T-helper 9 cell (primary cell): ENCODE data around the gene SAFB2.
"Not testable (repeated sequence)": the region's sequence is repeated elsewhere in the genome, so short reads cannot be mapped to it uniquely, and the experiment has no call there.

Source experiments
- DNase-seq: peaks from one replicate; pipeline ENCODE4 v3.0.0-alpha.2; 2020

The SAFB2 gene

DNA sequence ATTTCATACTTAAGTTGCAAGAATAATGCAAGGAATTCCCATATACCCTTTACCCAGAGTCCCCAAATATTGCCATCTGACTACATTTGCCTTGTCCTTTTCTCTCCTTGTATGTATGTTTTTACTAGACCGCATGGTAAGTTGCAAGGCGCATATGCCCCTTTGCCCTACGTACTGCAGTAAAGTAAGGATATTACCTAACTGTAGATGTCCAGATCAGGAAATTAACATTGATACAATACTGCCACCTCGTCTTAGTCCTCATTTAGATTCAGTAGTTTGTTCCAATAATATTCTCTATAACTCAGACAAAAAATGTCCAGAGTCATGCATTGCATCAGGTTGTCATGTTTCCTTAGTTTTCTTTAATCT lies 9.7 kb upstream of the SAFB2 start:
- no peak for DNase-seq

DNA sequence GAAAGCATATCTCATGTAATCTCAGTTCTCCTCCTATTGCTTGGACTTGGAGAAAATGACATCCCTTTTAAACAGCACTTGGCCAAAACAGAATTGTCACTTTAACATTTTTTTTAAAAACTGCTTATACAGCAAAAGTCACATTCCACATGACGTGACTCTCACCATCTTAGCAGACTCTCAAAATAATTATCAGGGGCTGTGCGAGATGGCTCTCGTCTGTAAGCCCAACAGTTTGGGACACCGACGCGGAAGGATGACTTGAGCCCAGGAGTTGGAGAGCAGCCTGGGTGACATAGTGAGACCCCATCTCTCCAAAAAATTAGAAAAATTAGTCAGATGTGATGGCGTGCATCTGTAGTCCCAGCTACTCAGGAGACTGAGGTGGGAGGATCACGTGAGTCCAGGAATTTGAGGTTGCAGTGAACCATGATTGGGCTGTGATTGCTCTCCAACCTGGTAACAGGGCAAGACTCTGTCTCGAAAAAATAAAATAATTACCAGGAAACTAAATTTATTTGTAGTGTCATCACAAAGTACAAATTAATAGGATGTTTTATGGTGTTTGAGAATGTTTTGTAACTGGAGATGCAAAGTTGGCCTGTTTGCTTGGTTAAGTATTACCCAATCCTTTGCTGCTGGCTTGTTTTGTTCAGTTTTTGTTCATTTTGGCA lies 9.1 kb upstream of the SAFB2 start:
- no peak for DNase-seq

- DNase-seq: no peak
These were observed 6.4 kb upstream of the SAFB2 start for GRCh38 chr19:5628919-5629481.

DNA sequence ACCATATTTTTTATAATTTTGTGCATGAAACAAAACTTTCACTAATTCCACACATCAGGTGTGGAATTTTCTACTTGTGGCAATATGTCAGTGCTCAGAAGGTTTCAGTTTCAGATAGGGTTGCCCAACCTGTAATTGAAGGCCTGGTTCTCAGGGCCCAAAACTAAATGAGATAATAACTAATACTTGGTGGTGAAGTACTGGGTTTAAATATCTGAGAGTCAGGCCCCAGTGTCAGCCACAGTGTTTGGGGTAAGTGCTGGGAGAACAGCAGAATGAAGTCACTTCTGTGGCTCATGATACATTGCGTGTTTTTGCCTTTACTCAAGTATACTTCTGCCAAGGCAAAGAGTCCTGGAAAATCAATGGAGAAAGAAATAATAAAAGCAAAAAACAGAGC lies 5.9 kb upstream of the SAFB2 start:
- DNase-seq: no peak

DNA sequence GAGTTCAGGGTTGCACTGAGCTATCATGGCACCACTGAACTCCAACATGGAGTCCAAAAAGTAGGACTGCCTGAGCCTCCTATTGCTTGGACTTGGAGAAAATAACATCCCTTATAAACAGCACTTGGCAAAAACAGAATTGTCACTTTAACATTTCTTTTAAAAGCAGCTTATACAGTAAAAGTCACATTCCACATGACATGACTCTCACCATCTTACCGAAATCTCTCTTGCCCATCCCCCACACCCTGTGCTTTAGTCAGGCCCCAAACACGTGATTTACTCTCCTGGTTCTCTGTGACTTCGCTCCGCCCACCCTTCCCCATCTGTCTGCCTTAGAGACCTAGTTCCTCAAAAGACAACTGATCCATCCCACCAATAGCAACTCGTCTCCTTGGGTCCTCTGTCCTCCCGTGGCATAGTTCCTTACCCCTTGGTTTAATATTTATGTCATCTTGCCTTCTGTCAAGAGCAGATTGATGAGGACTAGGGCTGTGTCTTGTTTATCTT lies 4.9 kb upstream of the SAFB2 start:
- DNase-seq: no peak

DNA sequence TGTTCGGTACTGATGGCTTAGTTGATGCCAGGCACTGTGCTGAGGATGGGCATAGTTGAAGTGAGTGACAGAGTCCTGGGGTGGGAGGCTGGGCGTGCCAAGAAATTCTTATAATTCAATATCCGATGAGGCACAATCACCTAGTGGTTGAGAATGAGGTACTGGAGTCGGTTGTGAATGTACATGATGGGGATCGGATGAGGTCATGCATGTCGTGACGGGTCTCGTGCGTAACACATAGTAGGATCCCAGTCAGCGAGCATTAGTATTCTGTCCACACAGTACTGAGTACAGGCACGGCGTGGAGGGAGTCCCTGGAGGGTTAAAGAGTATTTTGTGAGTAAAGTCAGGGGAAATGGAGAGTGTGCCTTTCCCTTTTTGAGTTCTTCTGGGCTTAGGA lies 3.1 kb upstream of the SAFB2 start:
- no peak for DNase-seq

DNA sequence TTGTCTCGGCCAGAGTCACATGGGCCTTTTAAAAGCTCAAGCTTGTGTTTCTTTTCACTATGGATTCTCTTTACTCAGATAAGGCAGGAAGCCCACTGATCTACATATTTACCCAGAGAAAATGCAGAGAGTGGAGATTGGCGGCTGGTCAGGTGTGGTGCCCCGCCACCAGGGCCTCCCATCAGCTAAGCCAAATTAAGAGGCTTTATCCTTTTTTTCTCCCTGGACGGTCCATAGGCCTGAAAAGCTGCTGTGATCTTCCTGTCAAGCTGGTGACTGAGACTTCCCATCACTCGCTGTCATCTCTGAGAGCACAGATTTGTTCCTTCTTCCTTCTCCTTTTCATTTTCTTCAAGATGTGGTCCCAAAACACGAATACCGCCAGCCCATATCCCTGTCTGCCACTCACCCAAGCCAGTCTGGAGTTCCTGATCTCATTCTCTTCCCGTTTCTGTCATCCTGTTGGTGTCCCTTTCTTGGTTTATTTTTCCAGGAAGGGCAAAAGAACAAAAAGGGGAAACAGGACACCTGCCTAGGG lies 2.2 kb upstream of the SAFB2 start:
- DNase-seq: no peak

- DNase-seq: no peak
These were observed 1.6 kb upstream of the SAFB2 start for GRCh38 chr19:5624018-5624663.

DNA sequence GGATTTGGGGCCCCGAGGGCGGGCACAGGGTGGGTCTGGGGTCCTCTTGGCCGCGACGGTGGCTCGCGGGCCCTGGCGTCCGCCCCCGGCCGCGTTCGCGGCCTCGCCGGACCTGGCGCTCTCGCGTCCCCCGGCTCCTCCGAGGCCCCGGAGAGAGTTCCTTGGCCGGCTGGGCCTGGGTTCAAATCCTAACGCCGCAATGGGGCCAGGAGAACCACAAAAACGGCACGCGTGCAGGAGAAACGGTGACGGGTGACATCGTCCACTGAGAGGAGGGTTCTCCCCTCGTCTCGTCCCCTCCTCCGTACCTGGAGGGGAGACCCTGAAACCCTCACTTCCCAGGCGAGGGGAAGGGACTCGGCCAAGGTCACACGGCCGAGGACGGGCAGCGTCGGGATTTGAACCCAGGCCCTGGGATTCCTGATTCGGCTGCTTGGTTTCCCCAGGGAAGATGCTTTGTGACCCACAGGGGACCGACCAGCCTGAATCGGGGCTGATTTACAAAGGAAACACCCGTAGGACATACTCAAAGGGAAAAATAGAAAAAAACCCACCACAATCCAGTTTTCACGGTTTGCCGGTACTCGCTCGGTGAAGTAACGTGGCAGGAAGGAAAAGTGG lies 931 bp upstream of the SAFB2 start:
- DNase-seq: peak; percentile 15

DNA sequence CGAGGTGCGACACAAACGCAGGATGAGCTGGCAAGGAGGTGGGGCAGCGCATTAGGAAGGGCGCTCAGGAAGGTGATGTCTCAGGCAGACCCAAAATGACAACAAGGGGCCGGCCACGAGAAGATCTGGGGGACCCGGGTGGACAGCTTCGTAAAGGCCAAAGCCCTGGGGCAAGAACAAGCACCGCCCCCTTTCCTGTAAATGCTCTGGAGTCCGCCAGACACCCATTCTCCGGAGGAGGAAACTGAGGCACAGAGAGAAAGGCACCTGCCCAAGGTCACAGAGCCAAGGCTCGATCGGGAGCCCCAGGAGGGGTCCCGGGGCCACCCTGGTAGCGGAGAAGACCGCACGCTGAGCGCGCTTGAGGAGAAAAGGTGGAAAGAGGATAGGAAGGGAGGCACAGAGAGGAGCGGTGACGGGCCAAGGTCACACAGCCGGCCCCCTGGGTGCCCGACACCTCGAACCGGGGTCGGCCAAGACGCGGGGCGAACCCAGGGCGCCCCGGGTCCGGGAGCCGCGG lies 571 bp downstream of the SAFB2 start:
- DNase-seq: no peak

DNA sequence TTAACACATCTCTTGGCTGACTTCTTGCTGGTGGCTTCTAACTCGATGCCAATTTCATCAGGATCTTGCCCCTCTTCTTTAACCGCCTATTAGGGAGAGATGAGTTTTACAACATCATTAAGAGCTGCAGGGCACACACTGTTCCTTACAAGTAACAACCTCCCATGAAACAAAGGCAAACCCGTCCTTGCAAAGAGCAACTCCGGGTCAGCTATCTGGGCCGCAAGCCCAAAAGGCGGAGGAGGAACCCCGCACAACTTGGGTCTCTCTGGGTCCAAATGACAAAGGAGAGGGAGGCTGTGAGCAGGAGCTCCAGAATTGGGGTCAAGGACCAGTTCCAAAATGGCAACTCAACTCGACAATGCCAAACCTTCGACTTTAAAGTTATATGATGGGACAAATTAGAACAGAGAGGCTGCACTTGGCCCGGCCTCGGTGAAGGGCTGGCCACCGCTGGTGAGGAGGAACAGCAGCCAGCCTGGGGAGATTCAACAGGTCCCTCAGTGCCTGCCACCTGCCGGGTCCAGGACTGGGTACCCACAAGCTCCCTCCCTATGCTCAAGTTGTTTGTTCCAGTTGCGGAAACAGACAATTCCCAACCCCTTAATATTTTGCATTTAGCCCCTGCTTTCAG lies 1.1 kb downstream of the SAFB2 start:
- DNase-seq: no peak

- DNase-seq: no peak
These were observed 2.6 kb downstream of the SAFB2 start for GRCh38 chr19:5619946-5620345.

DNA sequence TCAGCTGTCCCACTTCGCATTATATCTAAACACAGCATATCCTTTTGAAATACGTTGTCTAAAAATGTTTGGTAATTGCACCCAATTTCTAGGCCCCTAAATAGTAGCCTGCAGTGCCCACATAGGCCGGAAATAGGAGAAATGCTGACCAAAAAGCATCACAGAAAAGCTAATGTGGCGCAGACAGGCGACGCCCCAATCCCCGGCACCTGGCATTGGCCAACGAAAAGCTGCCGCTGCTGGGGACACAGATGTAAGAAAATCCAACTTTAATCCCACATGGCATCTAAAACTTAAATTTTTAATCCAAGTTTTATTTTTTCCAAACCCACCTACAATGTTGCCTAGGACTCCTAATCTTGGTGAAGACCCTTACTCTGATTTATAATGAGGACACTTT lies 4.0 kb downstream of the SAFB2 start:
- no peak for DNase-seq

- DNase-seq: no peak
These were observed 5.5 kb downstream of the SAFB2 start for GRCh38 chr19:5617080-5617479.

DNA sequence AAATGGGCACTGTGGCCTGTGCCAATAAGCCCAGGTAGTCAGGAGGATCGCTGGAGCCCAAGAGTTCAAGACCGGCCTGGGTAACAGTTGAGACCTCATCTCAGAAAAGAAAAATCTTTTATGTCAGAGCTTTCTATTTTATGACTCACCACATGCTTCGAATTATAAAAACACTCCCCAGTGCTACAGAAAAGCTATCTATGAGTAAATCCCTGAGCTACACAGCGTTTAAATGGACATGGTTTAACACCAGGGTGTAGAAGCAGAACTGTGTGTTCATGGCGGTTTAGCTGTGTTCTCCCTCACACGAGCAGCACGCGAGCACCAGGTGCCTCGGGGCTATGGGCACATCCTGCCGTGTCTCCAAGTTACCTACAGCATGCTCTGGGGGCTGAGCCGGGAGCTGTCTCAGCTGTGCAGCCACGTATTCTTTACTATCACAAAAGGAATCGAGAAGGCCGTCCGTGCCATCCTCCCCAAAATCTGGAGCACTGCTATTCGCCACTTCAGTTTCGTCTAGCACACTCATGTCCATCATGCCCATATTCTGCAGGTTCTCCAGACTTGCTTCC lies 6.7 kb downstream of the SAFB2 start:
- no peak for DNase-seq

DNA sequence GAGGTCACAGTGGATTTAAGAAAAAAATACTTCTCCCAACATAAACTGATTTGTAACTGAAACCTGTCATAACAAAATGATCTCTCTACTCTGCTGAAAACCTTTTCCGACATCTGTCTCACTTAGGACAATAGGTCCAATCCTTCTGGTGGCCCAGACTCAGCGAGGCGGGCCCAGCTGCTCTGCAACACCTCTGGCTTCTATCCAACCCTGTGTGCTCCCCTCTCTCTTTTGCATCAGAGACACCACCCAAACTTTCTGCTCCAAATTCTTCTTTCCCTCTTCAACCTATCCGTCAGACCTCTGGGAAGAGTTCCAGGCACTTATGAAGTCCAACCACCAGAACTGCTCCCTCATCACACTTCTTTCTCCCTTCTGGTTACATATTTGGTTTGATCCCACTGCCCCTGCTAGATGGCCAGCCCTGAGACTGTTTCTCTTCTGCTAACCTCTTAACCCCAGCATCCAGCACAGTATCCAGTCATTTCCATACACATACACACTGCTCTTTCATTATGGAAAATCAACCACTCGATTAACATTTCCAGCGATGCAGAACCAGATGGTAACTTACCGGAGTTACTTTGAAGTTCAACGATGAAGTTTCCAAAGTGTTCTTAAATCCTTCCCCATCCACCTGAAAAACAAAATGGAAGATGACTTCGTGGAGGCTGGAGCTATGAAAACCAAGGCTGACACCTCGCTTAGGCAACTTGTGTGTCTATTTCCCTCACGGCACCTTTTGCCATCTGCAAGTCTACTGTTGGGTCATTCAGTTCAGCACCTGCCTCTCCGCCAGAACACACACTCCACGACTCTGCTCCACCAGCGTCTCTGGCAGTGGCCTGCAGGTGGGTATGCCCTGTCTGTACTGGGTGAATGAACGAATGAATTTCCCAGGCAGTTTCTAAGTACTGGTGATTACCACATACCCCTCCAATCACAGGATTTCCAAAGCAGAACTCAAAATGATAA lies 9.4 kb downstream of the SAFB2 start:
- DNase-seq: no peak

DNA sequence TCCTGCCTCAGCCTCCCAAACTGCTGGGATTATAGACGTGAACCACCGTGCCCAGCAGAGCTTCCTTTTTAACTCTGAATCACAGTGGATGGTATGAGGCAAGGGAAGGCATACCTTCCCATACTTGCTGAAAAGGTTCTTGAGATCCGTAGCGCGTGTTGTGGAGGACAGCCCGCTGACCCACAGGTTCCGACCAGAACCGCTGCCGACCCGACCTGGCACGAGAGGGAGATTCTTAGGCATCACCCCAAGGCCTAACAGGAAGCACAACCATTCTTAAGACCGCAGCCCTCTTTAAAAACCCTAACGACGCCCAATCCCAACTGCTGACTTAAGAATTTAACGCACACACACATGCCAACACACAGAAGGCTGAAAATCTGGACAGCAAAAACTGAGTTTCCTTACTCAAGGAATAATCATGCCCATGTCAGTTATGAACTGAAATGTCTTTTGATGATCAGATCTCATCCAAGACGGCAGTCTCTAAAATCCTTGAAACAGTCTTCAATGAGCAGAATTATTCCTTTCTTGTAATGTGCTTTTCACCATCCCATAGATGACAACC lies 12.6 kb downstream of the SAFB2 start:
- no peak for DNase-seq

DNA sequence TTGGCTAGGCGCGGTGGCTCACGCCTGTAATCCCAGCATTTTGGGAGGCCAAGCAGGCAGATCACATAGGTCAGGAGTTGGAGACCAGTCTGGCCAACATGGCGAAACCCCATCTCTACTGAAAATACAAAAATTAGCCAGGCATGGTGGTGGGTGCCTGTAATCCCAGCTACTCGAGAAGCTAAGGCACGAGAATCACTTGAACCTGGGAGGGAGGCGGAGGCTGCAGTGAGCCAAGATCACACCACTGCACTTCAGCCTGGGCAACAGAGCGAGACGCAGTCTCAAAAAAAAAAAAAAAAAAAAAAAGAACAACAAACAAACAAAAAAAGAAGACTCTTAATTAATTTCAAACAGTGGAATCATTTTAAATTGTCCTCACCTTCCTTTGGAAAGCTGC lies 13.8 kb downstream of the SAFB2 start:
- not testable (repeated sequence) for DNase-seq

GRCh38 chr19:5608291-5608690 lies 14.3 kb downstream of the SAFB2 start:
- no peak for DNase-seq

- no peak for DNase-seq
These were observed 15.0 kb downstream of the SAFB2 start for GRCh38 chr19:5607318-5608275.
